ENCODE data around the gene ADPRH.

DNA sequence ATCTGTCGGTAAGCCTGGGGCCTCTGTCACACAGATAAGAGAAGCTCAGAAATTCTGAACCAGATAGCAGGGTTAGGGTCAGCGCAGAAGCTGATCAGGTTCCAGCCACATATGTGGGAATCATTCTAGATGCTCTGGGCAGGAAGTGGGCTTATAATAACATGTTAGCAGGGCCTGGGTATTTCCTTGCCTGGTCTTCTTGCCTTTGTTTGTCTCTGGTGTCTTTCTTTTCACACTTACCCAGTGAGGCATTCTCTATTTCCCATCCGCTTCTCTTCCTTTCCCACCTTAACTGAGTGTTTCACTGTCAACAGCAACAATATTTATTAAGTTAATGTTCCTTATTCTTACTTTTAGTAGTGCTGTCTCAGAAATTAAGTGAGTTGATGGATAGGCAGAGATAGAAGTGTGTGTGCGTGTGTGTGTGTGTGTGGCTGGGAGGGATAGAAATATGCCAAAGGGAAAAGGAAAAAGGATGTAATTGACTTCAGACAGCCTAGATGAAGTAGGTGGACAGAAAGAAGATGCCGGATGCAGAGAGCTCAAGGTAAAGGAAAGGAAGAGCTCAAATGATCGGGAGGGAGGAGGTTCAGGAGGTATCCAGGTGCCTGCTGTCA lies 20.4 kb downstream of the ADPRH start:
- TF ChIP-seq CTCF (IDR thresholded peaks at IDR 0.05) (no peak), RAD21 (conservative IDR thresholded peaks at IDR 0.05 in 1 of 2, IDR thresholded peaks at IDR 0.05 in 1 of 2) (no peak), EP300 (IDR thresholded peaks at IDR 0.05) (no peak), POLR2A (IDR thresholded peaks at IDR 0.05; ENCODE audit: low read length) (no peak), NR3C1 (IDR thresholded peaks at IDR 0.05) (no peak), ESRRA (IDR thresholded peaks at IDR 0.05; ENCODE audit: borderline replicate concordance, low read length) (no peak), KDM1A (IDR thresholded peaks at IDR 0.05; ENCODE audit: low read depth) (no peak), ZFP36 (IDR thresholded peaks at IDR 0.05; ENCODE audit: borderline replicate concordance, partially characterized antibody) (no peak), CHD2 (IDR thresholded peaks at IDR 0.05; ENCODE audit: low read length, partially characterized antibody) (no peak)
- TF ChIP-seq, protein P1, sequence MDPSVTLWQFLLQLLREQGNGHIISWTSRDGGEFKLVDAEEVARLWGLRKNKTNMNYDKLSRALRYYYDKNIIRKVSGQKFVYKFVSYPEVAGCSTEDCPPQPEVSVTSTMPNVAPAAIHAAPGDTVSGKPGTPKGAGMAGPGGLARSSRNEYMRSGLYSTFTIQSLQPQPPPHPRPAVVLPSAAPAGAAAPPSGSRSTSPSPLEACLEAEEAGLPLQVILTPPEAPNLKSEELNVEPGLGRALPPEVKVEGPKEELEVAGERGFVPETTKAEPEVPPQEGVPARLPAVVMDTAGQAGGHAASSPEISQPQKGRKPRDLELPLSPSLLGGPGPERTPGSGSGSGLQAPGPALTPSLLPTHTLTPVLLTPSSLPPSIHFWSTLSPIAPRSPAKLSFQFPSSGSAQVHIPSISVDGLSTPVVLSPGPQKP (IDR thresholded peaks at IDR 0.05; ENCODE audit: low read depth, low read length), result no peak
- TF ChIP-seq, protein P2, sequence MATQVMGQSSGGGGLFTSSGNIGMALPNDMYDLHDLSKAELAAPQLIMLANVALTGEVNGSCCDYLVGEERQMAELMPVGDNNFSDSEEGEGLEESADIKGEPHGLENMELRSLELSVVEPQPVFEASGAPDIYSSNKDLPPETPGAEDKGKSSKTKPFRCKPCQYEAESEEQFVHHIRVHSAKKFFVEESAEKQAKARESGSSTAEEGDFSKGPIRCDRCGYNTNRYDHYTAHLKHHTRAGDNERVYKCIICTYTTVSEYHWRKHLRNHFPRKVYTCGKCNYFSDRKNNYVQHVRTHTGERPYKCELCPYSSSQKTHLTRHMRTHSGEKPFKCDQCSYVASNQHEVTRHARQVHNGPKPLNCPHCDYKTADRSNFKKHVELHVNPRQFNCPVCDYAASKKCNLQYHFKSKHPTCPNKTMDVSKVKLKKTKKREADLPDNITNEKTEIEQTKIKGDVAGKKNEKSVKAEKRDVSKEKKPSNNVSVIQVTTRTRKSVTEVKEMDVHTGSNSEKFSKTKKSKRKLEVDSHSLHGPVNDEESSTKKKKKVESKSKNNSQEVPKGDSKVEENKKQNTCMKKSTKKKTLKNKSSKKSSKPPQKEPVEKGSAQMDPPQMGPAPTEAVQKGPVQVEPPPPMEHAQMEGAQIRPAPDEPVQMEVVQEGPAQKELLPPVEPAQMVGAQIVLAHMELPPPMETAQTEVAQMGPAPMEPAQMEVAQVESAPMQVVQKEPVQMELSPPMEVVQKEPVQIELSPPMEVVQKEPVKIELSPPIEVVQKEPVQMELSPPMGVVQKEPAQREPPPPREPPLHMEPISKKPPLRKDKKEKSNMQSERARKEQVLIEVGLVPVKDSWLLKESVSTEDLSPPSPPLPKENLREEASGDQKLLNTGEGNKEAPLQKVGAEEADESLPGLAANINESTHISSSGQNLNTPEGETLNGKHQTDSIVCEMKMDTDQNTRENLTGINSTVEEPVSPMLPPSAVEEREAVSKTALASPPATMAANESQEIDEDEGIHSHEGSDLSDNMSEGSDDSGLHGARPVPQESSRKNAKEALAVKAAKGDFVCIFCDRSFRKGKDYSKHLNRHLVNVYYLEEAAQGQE (IDR thresholded peaks at IDR 0.05), result no peak
- TF ChIP-seq, protein P3, sequence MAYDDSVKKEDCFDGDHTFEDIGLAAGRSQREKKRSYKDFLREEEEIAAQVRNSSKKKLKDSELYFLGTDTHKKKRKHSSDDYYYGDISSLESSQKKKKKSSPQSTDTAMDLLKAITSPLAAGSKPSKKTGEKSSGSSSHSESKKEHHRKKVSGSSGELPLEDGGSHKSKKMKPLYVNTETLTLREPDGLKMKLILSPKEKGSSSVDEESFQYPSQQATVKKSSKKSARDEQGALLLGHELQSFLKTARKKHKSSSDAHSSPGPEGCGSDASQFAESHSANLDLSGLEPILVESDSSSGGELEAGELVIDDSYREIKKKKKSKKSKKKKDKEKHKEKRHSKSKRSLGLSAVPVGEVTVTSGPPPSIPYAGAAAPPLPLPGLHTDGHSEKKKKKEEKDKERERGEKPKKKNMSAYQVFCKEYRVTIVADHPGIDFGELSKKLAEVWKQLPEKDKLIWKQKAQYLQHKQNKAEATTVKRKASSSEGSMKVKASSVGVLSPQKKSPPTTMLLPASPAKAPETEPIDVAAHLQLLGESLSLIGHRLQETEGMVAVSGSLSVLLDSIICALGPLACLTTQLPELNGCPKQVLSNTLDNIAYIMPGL (CRISPR knock-in tag; IDR thresholded peaks at IDR 0.05; ENCODE audit: borderline replicate concordance), result no peak

Measured in A549 (cell line).